Kidney (tissue), 14 donors: ENCODE results near the gene ACVRL1. TPM values are rescaled to one million over a fixed set of nuclear protein-coding genes. Genes with fewer than 3 reads are reported as not detected.
A peak's percentile ranks its signal among the peaks of the same experiment; 100 is the strongest.

Source experiments
- DNase-seq, 5 donors: peaks; one replicate each; pipeline ENCODE4 v3.0.0-alpha.2; 2013 to 2020
- FAIRE-seq: peaks from 2 replicates; lab custom pipeline; 2012; peaks lifted over from hg19 to GRCh38; lab: Jason Lieb, UNC
- H3K27ac ChIP-seq, 2 donors: one replicate each; pipeline ENCODE4 v1.7.0; 2013; ENCODE audit warnings: low read depth in 2 of 2, low read length in 2 of 2, inconsistent platforms in 1 of 2
- H3K27me3 ChIP-seq: one replicate; pipeline ENCODE4 v1.7.1; 2013; ENCODE audit warnings: low read length, inconsistent platforms; ENCODE audit not compliant: control insufficient read depth, insufficient read depth
- H3K36me3 ChIP-seq, 3 donors: one replicate each; pipeline versions ENCODE4 v1.7.0 to v1.7.1; 2013; ENCODE audit warnings: low read length in 3 of 3, control low read depth in 1 of 3, inconsistent platforms in 1 of 3; ENCODE audit not compliant: insufficient read depth in 3 of 3, control insufficient read depth in 2 of 3
- H3K4me1 ChIP-seq, 3 donors: one replicate each; pipeline versions ENCODE4 v1.7.0 to v1.7.1; 2013; ENCODE audit warnings: low read length in 3 of 3, inconsistent platforms in 1 of 3, low read depth in 1 of 3; ENCODE audit not compliant: control insufficient read depth in 2 of 3, insufficient read depth in 2 of 3
- H3K4me3 ChIP-seq, 3 donors: one replicate each; pipeline versions ENCODE4 v1.7.0 to v1.8.1; 2013; ENCODE audit warnings: low read length in 3 of 3, control low read depth in 1 of 3, inconsistent platforms in 1 of 3
- H3K9ac ChIP-seq, 3 donors: one replicate each; pipeline versions ENCODE4 v1.7.0 to v1.7.1; 2013; ENCODE audit warnings: low read length in 3 of 3, control low read depth in 1 of 3, inconsistent platforms in 1 of 3
- H3K9me3 ChIP-seq, 3 donors: one replicate each; pipeline versions ENCODE4 v1.7.0 to v1.7.1; 2013; ENCODE audit warnings: low read length in 3 of 3, control low read depth in 1 of 3, inconsistent platforms in 1 of 3; ENCODE audit not compliant: control insufficient read depth in 2 of 3, insufficient read depth in 1 of 3
- intact Hi-C: fragments of 100-400 bp; cut with DNase I; formaldehyde crosslinking; loops from one replicate; pipeline ENCODE4 v1.11.1; 2022
- polyA plus RNA-seq: library from polyadenylated mRNA; stranded (reverse); fragments of 350-450 nt; fragmentation: Illumina TruSeq; extraction: RNeasy Lipid Tissue Mini Kit (QIAGEN cat#74804); gene quantifications from one replicate; pipeline ENCODE4 v1.2.3, GENCODE V29; 2014; ENCODE audit warnings: low read depth, low replicate concordance; ENCODE audit not compliant: insufficient read depth
- total RNA-seq: library from RNA; stranded (reverse); fragmentation: NEBNext Ultra II Directional; extraction: Animal tissue kit (Norgen Biotek cat#: 25700); gene quantifications from one replicate; pipeline ENCODE4 v1.2.1, GENCODE V29; 2021
- TF ChIP-seq, protein P1 (sequence below): IDR thresholded peaks from 3 replicates; pipeline ENCODE4 v1.5.1; 2012; ENCODE audit warnings: mild to moderate bottlenecking, moderate library complexity, borderline replicate concordance; ENCODE audit not compliant: insufficient read depth; ENCODE audit errors: extremely low read depth
- donor health status: control.
- donor health status: control.
- donor health status: control.
- donor health status: control.
- donor health status: control.
- donor health status: DM: yes; HTN: yes; CAD: no.
- donor health status: Normal renal cell carcinoma (clear cell type).

The ACVRL1 gene
- total and polyA plus RNA-seq, 2 donors from 2014 or later, result 29.1 to 88.4 TPM

DNA sequence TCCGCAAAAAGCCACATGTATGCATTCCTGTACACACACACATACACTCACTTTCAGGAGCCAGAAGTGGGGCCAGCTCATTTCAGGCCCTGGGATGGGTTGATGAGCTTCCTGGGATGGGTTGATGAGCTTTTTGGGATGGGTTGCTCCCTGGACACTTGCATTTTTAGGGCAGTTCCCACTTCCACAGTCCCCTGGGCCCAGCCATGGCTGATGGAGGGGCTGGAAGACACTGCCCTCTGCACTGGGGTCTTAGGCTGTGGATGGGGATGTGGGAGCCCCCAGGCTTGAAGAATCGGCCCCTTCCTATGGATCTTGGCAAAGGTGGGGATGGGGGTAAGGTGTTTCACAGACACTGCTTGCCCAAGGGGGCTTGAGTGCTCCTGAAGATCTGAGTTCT is 12.7 kb downstream of the ACVRL1 start:
- H3K9me3 ChIP-seq, result no peaks in the 10 kb centered on the region
- TF ChIP-seq, protein P1, sequence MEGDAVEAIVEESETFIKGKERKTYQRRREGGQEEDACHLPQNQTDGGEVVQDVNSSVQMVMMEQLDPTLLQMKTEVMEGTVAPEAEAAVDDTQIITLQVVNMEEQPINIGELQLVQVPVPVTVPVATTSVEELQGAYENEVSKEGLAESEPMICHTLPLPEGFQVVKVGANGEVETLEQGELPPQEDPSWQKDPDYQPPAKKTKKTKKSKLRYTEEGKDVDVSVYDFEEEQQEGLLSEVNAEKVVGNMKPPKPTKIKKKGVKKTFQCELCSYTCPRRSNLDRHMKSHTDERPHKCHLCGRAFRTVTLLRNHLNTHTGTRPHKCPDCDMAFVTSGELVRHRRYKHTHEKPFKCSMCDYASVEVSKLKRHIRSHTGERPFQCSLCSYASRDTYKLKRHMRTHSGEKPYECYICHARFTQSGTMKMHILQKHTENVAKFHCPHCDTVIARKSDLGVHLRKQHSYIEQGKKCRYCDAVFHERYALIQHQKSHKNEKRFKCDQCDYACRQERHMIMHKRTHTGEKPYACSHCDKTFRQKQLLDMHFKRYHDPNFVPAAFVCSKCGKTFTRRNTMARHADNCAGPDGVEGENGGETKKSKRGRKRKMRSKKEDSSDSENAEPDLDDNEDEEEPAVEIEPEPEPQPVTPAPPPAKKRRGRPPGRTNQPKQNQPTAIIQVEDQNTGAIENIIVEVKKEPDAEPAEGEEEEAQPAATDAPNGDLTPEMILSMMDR, result no peak
- FAIRE-seq (no peak), DNase-seq (peak in 1 of 5 donors; percentile 27)
- H3K27me3 ChIP-seq, result no peaks in the 10 kb centered on the region
- no peak overlapping the region for H3K9ac ChIP-seq
- peaks cover 0 to 5% (median 3%) of the 10 kb centered on the region in 3 donors for H3K36me3 ChIP-seq
- H3K27ac ChIP-seq, result no peak overlapping the region
- H3K4me3 ChIP-seq, result no peak overlapping the region
- intact Hi-C loops, result no loop called here
- H3K4me1 ChIP-seq, result peaks cover 0 to 24% (median 15%) of the 10 kb centered on the region in 3 donors

DNA sequence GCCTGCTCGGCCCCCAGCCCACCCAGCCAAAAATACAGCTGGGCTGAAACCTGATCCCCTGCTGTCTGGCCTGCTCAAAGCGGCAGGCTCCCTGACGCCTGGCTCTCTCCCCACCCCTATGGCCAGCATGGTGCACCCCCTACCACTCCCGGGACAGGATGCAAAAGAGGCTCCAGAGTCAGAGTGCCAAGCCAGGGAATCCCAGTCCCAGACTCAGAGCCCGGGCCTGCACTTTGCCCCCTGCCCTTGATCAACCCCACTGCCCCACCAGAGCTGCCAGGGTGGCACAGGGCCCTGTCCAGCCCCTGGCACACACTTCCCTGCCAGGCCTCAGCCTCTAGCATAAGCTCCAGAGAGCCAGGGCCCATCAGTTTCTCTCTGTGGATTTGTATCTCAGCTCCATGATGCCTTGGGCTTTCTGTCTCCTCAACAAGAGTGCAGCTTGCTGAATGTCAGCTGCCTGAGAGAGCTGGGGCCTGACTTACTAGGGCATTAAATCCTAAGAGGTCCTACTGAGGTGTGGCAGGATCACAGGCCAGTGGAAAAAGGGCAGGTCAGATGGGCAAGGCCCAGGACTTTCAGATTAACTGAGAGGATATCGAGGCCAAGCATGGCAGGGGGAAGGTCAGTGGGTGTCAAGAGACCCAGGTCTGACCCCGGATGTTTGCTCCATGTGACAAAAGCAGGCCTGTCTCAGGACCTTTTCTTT is 13.9 kb downstream of the ACVRL1 start:
- FAIRE-seq, result no peak
- TF ChIP-seq, protein P1, result no peak
- intact Hi-C loops, result no loop called here
- no peaks in the 10 kb centered on the region for H3K27me3 ChIP-seq
- H3K4me3 ChIP-seq, result no peak overlapping the region
- H3K36me3 ChIP-seq, result peaks cover 0 to 3% (median 0%) of the 10 kb centered on the region in 3 donors
- DNase-seq, result peak in 3 of 5 donors; percentile 62 to 72 (median 62)
- H3K4me1 ChIP-seq, result peaks cover 0 to 26% (median 23%) of the 10 kb centered on the region in 3 donors
- H3K9me3 ChIP-seq, result no peaks in the 10 kb centered on the region
- H3K27ac ChIP-seq, result no peak overlapping the region
- no peak overlapping the region for H3K9ac ChIP-seq

DNA sequence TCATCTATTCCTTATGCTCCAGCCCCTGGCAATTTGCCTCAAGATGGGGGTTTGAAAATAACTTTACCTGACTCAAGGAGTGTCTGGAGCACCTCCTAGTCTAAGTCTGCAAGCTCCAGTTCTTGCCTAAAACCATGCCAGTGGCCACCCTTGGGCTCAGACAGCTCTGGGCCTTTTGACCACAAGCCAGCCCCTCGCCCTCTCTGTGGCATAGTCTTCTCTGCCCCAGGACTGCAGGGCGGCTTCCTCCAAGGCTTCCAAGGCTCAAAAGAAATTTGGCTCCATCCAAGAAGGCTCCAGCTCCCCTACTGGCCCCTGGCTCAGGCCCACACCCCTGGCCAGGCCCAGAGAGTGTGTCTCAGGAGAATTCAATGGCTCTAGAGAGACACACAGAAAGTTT is 14.8 kb downstream of the ACVRL1 start:
- Histone ChIP-seq H3K4me3 (no peak overlapping the region), H3K36me3 (peaks cover 0 to 3% (median 0%) of the 10 kb centered on the region in 3 donors), H3K9ac (no peak overlapping the region), H3K27me3 (no peaks in the 10 kb centered on the region), H3K4me1 (peaks cover 0 to 31% (median 29%) of the 10 kb centered on the region in 3 donors), H3K27ac (peak overlapping the region; percentile 7 to 48), H3K9me3 (no peaks in the 10 kb centered on the region)
- FAIRE-seq (no peak), DNase-seq (peak in 1 of 5 donors; percentile 23)
- intact Hi-C loops, result no loop called here
- TF ChIP-seq, protein P1, result no peak
